RWPE2 (cell line): Measurements from ENCODE around the gene ZNF333.

Source experiments
- ATAC-seq: fragments of 200-7000 bp; cut with Tn5 transposase; 3 replicates; pipeline ENCODE4 v1.9.1; 2021; ENCODE audit warnings: low read depth
- DNase-seq: peaks from one replicate; pipeline ENCODE4 v3.0.0-alpha.2; 2020; ENCODE audit warnings: low spot score
- H3K27ac ChIP-seq: fragments of 450-650 bp; 2 replicates; pipeline ENCODE4 v1.5.1; 2017; ENCODE audit warnings: mild to moderate bottlenecking; ENCODE audit not compliant: poor library complexity, severe bottlenecking
- H3K27me3 ChIP-seq: fragments of 250-450 bp; sonication (Bioruptor Pico); 2 replicates; pipeline ENCODE4 v1.5.1; 2021; ENCODE audit warnings: mild to moderate bottlenecking, moderate library complexity; ENCODE audit not compliant: insufficient read depth, poor library complexity, severe bottlenecking
- H3K36me3 ChIP-seq: fragments of 250-450 bp; sonication (Bioruptor Pico); 2 replicates; pipeline ENCODE4 v1.5.1; 2020; ENCODE audit warnings: low read depth, mild to moderate bottlenecking, moderate library complexity
- H3K4me1 ChIP-seq: fragments of 250-450 bp; sonication (Bioruptor Pico); 2 replicates; pipeline ENCODE4 v1.5.1; 2021; ENCODE audit warnings: mild to moderate bottlenecking, moderate library complexity; ENCODE audit not compliant: insufficient read depth, poor library complexity, severe bottlenecking
- H3K4me3 ChIP-seq: fragments of 250-450 bp; sonication (Bioruptor Pico); 2 replicates; pipeline ENCODE4 v1.5.1; 2021; ENCODE audit warnings: mild to moderate bottlenecking, moderate library complexity; ENCODE audit not compliant: severe bottlenecking
- H3K9me3 ChIP-seq: fragments of 250-450 bp; sonication (Bioruptor Pico); 2 replicates; pipeline ENCODE4 v1.5.1; 2021; ENCODE audit warnings: mild to moderate bottlenecking, moderate library complexity; ENCODE audit not compliant: severe bottlenecking
- CTCF ChIP-seq: fragments of 450-650 bp; IDR thresholded peaks from one replicate; pipeline ENCODE4 v1.5.1; 2017; ENCODE audit warnings: mild to moderate bottlenecking, moderate library complexity; ENCODE audit not compliant: poor library complexity, severe bottlenecking

The ZNF333 gene

DNA sequence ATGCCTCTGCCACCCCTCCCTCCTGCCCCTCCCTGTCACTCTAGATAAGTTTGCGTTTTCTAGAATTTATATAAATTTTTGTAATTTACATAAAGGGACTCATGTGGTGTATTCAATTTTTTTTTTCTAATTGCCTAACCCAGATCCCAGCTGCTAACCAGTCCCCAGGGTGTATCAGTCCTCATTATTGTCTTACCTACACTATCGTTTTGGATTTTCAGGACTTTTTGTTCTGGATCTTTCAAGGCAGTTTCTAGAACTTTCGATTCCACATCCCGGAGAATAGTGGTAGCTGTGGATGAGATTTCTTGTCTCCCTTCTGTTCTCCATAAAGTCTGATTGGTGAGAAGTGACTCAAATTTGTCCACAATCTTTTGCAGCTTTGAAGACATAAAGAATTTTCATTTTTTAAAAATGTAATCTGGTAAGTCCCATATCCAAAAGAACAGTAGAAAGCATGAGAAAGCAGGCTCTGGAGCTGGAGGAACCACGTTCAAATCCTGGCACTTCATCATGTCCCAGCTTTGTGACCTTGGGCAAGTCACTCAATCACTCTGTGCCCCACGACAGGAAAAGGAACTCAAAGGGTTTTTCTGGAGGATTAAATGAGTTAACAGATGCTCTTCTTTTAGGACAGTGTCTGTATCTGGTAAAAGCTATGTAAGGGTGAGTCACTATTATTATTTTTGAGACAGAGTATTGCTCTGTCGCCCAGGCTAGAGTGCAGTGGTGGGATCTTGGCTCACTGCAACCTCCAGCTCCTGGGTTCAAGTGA is 34.9 kb upstream of the ZNF333 start:
- H3K36me3 ChIP-seq, result no peaks in the 10 kb centered on the region
- H3K4me3 ChIP-seq, result no peak overlapping the region
- no peak for TF ChIP-seq CTCF
- H3K9me3 ChIP-seq, result no peaks in the 10 kb centered on the region
- ATAC-seq, result no peak
- no peak for DNase-seq
- H3K27me3 ChIP-seq, result no peaks in the 10 kb centered on the region
- H3K4me1 ChIP-seq, result no peaks in the 10 kb centered on the region
- H3K27ac ChIP-seq, result no peak overlapping the region

DNA sequence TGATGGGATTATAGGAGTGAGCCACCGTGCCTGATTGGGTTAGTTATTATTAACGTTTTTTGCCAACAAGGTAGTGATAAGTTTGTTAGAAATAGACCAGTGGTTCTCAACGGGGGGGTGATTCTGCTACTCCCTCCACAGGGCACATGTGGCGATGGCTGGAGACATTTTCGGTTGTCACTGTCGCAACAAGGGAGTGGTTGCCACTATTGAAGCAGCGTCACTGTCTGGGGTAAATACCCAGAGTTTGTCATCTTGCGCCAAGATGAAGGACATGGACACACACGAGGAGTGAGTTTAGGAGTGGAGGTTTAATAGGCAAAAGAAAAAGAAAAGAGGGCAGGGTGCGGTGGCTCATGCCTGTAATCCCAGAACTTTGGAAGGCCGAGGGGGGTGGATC is 34.1 kb upstream of the ZNF333 start:
- Histone ChIP-seq H3K27me3 (no peaks in the 10 kb centered on the region), H3K27ac (no peak overlapping the region), H3K9me3 (no peaks in the 10 kb centered on the region), H3K4me1 (no peaks in the 10 kb centered on the region), H3K4me3 (no peak overlapping the region), H3K36me3 (no peaks in the 10 kb centered on the region)
- ATAC-seq, result no peak
- no peak for DNase-seq
- TF ChIP-seq CTCF, result no peak

GRCh38 chr19:14659874-14660489 is 29.9 kb upstream of the ZNF333 start:
- ATAC-seq (no peak), DNase-seq (no peak)
- no peak overlapping the region for H3K27ac ChIP-seq
- TF ChIP-seq CTCF, result no peak
- no peak overlapping the region for H3K4me3 ChIP-seq
- H3K36me3 ChIP-seq, result no peaks in the 10 kb centered on the region
- H3K4me1 ChIP-seq, result no peaks in the 10 kb centered on the region
- no peaks in the 10 kb centered on the region for H3K27me3 ChIP-seq
- no peaks in the 10 kb centered on the region for H3K9me3 ChIP-seq

GRCh38 chr19:14661372-14661924 is 28.4 kb upstream of the ZNF333 start:
- no peak for TF ChIP-seq CTCF
- no peaks in the 10 kb centered on the region for H3K36me3 ChIP-seq
- H3K27me3 ChIP-seq, result no peaks in the 10 kb centered on the region
- H3K4me1 ChIP-seq, result no peaks in the 10 kb centered on the region
- no peak for DNase-seq
- ATAC-seq, result no peak
- H3K4me3 ChIP-seq, result no peak overlapping the region
- H3K27ac ChIP-seq, result no peak overlapping the region
- H3K9me3 ChIP-seq, result no peaks in the 10 kb centered on the region

GRCh38 chr19:14669940-14670339 is 19.9 kb upstream of the ZNF333 start:
- H3K27ac ChIP-seq, result no peak overlapping the region
- no peaks in the 10 kb centered on the region for H3K36me3 ChIP-seq
- no peak for DNase-seq
- no peaks in the 10 kb centered on the region for H3K9me3 ChIP-seq
- H3K4me1 ChIP-seq, result no peaks in the 10 kb centered on the region
- no peaks in the 10 kb centered on the region for H3K27me3 ChIP-seq
- no peak for ATAC-seq
- H3K4me3 ChIP-seq, result no peak overlapping the region
- TF ChIP-seq CTCF, result no peak
